ENCODE measurements around the gene LYST. TPM values are rescaled to one million over a fixed set of nuclear protein-coding genes. Genes with fewer than 3 reads are reported as not detected.

The LYST gene
- total RNA-seq, 1 donor from 2014 or later, result 78.2 TPM

- DNase-seq (ENCODE audit: low spot score), result no peak
Measured at GRCh38 chr1:235888119-235888643, 21.5 kb upstream of the LYST start.

GRCh38 chr1:235887676-235888075 is 21.0 kb upstream of the LYST start:
- no peak for DNase-seq (ENCODE audit: low spot score)

- DNase-seq (ENCODE audit: low spot score), result no peak
Measured at GRCh38 chr1:235885655-235886262, 19.1 kb upstream of the LYST start.

GRCh38 chr1:235883261-235883927 is 16.7 kb upstream of the LYST start:
- peak; percentile 45 for DNase-seq (ENCODE audit: low spot score)

- DNase-seq (ENCODE audit: low spot score), result no peak
Measured at GRCh38 chr1:235882816-235883215, 16.1 kb upstream of the LYST start.

GRCh38 chr1:235881930-235882700 is 15.4 kb upstream of the LYST start:
- DNase-seq (ENCODE audit: low spot score), result no peak

GRCh38 chr1:235878082-235878811 is 11.5 kb upstream of the LYST start:
- no peak for DNase-seq (ENCODE audit: low spot score)

GRCh38 chr1:235876402-235876841 is 9.7 kb upstream of the LYST start:
- DNase-seq (ENCODE audit: low spot score), result no peak

GRCh38 chr1:235875036-235875597 is 8.4 kb upstream of the LYST start:
- no peak for DNase-seq (ENCODE audit: low spot score)

GRCh38 chr1:235874261-235874660 is 7.6 kb upstream of the LYST start:
- peak; percentile 69 for DNase-seq (ENCODE audit: low spot score)

- no peak for DNase-seq (ENCODE audit: low spot score)
Measured at GRCh38 chr1:235873571-235873970, 6.9 kb upstream of the LYST start.

GRCh38 chr1:235873045-235873444 is 6.3 kb upstream of the LYST start:
- DNase-seq (ENCODE audit: low spot score), result no peak

- DNase-seq (ENCODE audit: low spot score), result no peak
Measured at GRCh38 chr1:235872270-235872669, 5.6 kb upstream of the LYST start.

GRCh38 chr1:235867903-235868469 is 1.3 kb upstream of the LYST start:
- DNase-seq (ENCODE audit: low spot score), result no peak

- DNase-seq (ENCODE audit: low spot score), result peak; percentile 97
Measured at GRCh38 chr1:235866913-235867845, 473 bp upstream of the LYST start.

GRCh38 chr1:235865565-235866204 is 1.0 kb downstream of the LYST start:
- DNase-seq (ENCODE audit: low spot score), result no peak

GRCh38 chr1:235864931-235865525 is 1.7 kb downstream of the LYST start:
- peak; percentile 26 for DNase-seq (ENCODE audit: low spot score)

- DNase-seq (ENCODE audit: low spot score), result no peak
Measured at GRCh38 chr1:235864469-235864868, 2.2 kb downstream of the LYST start.

GRCh38 chr1:235863699-235864093 is 3.0 kb downstream of the LYST start:
- DNase-seq (ENCODE audit: low spot score), result no peak

Measured in umbilical cord (tissue), 2 donors.